GM19043 (cell line): Measurements from ENCODE around the gene CBFA2T3.

ENCODE experiments used
- ATAC-seq: cut with Tn5 transposase; IDR thresholded peaks from one replicate; pipeline ENCODE4 v1.9.1; 2021; ENCODE audit warnings: low read depth; ENCODE audit not compliant: unreplicated experiment

Gene CBFA2T3

DNA sequence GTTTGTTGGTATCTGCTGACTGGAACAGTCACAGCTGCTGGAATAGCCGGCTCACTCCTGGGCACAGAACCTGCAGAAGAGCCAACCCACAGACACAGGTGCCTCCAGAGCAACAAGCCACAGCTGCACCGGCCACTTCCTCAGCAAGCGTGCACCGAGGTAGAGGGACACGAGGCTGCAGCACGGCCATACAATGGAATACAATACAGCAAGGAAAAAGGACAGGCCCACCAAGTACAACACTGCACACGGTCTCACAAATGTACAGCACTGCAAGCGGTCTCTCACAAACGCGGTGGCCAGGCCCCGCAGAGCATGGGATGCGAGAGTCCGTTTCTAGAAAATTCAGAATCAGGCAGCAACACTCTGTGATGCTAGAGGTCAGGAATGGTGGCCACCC lies 63.1 kb downstream of the CBFA2T3 start:
- ATAC-seq, result no peak

DNA sequence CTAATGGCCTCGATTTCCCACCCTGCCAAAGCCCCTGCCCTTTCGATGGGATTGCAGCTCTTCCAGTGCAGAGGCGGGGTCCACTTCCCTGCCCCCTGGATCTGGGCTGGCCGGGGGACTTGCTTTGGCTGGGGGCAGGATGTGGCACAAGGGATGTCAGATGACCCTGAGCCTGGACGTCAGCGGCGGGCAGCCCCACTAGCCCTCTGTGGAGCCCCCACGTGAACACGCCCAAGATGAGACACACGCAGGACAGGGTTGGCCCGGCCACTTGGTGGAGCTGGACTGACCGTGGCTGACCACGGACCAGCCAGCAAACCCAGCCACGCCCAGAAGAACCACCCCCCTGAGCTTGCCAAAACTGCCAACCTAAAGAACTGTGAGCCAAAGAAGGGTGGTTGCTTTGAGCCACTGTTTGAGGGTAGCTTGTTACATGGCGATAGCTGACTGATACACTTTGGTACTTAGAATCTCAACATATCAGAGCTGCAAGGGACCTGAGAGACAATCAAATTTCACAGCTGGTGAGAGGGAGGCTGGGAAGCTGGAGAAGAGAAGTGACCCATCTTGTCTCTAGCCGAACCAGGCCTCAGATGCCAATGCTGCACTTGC lies 63.9 kb downstream of the CBFA2T3 start:
- no peak for ATAC-seq

DNA sequence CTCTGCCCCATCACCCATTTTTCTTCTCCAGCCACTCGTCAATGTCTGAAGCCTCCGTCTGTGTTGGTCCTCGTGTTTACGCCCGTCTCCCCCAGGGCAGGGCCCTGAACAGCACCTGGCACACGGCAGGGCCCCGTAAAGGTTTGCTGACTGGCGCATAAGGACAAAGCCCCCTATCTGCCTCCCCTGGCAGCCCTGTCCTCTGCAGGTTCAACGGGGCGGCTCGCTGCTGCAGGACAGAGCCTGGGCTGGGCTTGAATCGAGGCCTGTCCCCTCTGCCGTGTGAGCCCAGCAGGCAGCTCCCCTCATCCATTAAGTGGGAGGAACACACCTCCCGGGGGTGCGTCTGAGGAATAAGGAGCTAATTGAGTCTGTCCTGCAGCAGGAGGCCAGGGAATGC lies 64.5 kb downstream of the CBFA2T3 start:
- no peak for ATAC-seq

DNA sequence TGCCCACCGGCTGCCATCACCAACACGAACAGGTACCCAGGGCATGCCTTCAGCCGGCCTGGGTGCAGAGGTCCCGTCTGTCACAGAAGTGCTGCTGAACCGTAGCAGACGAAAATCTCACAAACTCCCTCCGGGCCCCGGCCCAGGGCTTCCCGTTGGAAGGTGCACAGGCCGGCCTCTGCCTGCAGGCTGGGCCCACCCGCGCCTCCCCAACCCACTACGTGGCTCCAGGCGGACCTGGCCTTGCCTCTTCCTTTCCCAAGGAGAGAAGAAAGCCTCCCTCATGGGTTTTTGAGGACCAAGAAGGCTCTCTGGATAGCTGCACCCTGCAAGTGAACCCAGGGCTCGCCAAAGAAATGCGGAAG lies 65.1 kb downstream of the CBFA2T3 start:
- ATAC-seq, result no peak

DNA sequence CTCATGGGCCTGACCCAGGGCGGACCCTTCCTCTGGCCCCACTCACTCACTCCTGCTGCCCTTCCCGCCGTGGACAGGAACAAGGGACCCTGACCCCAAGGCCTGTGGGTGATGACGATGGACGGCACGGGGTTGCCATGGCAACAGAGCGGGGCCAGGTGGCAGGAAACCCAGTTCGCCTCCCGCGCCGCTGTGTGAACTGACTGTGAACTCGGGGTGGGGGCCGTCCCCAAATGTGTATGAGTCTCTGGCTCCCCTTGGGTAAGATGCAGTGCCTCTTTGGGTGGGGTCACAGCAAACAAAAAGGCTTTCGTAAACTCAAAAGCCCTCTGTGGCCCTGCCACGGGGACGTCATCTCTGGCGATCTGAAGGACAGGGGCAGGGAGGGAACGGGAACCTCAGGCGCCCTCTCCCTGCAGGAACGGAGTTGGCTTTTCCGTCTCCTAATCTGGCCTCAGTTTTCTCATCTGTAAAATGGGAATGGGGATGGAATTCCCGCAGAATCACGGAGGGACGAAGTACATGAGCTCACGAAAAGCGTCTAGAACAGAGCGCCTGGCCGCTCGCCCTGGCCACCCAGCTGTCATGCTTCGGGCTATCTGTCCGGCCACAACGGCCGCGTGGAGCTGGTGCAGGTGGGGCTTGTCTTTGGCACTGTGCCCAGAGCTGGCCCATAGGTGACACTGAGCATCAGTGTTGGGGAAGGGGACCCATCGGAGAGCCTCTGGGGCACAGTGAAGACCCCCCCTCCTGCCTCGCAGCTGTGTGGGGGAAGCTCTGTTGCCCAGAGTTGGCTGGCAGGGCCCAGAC lies 65.7 kb downstream of the CBFA2T3 start:
- ATAC-seq, result no peak

DNA sequence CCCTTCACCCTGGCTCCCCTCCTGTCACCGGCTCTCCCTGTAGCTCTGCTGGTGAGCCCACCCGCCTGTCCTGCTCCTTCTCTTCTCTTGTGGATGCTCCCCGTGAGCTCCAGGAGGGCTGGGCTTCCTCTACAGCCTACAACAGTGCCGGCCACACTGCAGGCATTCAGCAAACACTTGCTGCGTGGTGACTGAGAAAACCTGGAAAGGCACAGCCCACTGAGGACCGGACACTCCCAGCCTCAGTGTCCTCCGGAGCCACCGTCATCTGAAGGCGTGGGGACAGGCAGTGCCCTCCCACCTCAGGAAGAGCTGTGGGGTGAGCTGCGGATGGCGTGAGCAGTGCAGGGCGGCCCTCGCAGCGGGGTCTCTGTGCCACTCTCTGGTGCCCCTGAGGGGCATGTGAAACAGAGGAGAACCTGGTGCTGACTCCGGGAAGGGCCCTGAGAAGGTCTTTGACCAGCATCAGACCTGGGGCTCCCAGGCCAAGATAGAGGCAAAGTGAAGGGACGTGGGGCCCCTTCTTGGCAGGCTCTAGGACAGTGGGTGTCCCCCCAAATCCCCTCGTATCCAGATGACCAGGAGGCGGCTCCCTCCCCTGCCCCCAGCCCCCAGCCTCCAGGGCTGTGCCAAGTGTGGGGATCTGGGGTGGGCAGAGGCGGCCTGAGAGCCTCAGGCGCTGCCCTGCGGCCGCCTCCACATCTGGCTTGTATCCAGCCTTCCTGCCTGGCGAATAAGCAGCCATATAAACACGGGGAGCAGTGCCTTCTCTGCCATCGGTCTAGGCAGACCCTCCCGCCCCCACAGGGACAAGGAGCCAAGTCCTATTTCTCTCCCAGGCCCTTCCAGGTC lies 66.5 kb downstream of the CBFA2T3 start:
- ATAC-seq, result no peak

DNA sequence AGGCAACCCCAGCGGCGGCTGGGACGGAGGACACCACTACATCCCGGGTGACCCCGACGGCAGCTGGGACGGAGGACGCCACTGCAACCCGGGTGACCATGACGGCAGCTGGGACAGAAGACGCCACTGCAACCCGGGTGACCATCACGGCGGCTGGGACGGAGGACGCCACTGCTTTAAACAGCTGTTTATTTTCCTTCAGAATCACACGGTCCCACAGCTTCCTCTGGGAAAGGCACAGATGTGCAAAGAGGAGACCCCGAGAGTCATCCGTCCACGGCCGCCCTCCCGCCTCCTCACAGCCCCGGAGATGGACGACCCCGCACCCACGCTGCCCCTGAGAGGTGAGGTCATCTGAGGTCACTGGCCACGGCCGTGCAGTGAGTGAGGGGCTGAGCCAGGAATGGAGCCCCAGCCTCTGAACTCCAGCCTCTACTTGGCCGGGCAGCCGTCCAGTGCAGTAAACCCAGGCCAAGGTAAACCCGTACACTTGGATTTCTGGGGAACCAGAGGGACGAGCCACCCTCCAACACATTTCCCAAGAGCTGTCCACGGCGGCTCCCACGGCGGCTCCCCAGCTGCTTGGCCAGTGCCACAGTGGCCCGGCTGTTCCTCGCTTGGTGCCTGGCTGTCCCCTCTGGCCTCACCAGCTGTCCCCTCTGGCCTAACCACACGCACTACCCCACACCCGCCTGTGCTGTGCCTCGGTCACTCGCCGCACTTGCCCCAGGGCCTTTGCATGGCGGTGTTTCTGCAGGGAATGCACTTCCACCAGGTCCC lies 67.4 kb downstream of the CBFA2T3 start:
- no peak for ATAC-seq

DNA sequence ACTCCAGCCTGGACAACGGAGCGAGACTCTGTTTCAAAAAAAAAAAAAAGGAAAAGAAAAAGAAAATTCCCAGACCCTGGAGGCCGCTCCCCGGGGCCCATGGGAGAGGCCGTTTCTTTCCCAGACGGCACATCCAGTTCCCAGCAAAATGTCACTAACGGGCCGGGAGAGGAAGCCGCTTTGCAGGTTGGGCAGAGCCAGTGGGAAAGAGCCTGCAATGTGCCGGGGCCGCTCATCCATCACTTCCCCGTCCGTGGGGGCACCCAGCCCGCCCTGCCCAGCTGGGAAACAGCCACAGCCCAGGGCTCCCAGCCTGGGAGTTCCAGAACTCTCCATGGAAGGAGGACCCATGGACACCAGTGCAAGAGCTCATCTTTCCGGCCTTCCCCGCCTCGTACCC lies 68.7 kb downstream of the CBFA2T3 start:
- ATAC-seq, result no peak

DNA sequence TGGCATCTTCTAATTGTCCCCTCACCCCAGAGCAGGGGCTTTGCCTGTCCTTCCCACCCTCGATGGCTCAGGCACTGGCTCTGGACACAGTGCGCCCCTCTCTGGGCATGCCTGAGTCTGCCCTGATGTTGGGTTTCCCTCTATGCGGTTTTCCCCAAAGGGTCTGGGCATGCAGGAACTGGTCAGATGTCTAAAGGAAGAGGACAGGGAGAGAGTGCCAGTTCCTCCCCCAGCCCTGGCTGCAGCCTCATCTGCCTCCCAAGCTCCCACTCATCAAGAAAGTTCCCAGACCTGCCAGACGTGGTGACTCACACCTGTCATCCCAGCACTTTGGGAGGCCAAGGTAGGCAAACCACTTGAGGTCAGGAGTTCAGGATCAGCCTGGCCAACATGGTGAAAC lies 69.2 kb downstream of the CBFA2T3 start:
- no peak for ATAC-seq

DNA sequence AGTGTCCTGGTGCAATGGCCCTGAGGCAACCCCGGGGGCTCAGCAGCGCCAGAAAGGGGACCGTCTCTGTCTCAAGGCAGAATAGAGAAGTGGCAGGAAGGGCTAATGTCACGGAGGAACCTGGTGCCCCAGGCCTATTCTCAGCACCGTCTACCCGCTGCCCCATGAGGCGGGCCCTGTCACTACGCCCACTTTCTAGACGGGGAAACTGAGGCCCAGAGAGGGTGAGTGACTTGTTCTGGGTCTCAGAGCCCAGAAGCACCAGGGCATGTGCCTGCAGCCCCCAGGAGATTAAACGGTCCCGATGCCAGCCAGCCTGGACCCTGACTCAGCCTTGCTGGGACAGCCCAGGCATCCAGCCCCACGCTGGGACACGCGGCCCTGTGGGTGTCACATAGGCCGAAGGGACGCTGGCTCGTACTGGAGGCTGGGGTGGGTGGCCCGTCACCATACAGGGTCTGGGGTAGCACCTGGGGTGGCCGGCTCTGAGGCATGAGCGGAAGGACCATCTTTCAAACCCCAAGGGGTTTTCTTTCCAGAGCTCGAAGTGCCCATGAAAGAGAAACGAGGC lies 70.4 kb downstream of the CBFA2T3 start:
- ATAC-seq, result no peak

DNA sequence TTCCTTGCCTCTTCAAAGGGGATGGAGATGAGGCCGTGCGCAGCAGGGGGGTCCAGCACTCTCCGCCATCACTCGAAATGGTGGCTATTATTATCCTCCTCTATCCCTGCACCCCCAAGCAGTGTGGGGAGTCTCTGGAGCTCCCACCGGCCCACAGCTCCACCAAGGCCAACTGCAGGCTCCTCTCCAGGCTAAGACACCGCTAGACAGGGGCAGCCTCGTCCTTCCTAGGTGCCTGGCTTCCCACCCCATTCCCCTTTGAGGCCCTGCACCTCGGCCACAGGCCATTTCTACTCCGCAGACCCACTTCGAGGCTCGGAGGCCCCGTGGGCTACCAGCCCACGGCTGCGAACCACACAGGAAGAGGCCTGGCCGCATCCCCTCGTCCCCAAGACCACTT lies 71.0 kb downstream of the CBFA2T3 start:
- ATAC-seq, result no peak

DNA sequence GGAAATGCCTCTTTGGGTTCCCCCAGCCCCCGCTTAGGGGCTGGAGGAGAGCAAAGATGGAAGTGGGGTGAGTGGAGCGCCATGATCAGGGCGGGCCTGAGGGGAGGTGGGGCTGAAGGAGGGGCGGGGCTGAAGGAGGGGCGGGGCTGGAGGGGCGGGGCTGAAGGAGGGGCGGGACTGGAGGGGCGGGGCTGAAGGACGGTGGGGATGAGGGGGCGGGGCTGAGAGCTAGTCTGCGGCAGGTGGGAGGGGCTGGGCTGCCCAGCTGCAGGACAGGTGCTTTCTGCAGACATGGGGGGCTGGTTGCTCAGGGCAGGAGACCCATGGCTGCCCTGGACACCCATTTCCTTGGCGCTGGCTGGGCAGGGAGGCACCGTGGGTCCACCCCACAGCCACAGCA lies 71.4 kb downstream of the CBFA2T3 start:
- ATAC-seq, result no peak

DNA sequence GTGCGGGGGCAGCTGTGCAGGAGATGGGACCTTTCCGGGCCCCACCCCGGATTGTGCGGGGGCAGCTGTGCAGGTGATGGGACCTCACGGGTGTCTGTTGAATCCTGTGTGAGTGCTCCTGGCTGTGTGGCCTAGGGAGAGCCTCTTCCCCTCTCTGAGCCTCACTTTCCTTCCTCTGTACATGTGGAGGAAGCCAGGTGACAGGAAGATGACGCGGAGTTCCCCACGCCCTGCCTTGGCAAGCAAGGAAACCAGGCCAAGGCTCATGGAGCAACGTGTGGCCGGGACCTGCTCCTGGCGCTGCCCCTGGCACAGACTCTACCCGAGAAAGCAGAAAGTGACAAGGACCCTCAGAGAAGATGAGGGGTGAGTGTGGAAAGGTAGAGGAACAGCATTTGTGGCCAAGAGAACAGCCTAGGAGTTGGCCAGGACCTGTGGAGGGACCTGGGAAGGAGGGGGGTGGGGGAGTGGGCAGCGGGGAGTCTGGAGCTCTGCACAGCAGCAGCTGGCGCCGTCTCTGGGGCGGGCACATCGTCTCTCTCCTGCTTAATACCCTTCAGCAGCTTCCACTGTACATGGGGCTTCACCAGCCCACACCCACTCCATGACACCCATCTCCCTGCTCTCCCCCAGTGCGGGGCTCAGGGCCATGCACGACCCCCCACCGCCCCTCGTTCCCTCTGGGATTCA lies 72.2 kb downstream of the CBFA2T3 start:
- no peak for ATAC-seq

DNA sequence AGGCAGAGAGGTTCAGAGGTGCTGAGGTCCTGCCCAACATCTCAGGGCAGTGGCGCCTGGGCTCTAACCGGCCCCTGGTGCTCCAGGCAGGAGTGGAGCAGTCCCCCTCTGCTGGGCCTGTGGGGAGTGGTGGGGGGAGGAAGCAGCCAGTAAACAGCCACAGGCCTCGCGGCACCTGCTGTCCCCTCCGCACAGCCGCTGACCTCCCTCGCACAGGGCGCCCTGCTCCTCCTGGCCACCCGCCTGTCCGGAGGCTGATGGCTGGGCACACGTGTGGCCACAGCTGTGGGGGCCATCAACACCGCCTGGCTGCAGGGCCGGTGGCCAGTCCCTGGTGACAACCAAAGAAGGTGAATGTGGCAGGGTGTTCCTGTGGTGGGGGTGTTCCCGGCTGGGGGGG lies 73.7 kb downstream of the CBFA2T3 start:
- ATAC-seq, result no peak

DNA sequence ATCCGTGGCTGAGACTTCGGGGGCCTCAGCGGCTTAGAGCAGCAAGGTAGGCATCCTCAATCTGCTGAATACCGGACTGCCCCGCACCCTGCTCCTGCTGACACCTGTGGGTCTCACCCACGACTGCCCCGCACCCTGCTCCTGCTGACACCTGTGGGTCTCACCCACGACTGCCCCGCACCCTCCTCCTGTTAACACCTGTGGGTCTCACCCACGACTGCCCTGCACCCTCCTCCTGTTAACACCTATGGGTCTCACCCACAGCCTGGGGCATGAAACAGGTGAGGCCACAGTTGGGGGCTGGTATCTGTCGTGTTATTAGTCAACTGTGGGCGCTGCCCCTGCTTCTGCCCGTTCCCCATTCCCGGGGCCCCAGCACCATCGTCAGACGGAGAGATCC lies 74.3 kb downstream of the CBFA2T3 start:
- ATAC-seq, result no peak

DNA sequence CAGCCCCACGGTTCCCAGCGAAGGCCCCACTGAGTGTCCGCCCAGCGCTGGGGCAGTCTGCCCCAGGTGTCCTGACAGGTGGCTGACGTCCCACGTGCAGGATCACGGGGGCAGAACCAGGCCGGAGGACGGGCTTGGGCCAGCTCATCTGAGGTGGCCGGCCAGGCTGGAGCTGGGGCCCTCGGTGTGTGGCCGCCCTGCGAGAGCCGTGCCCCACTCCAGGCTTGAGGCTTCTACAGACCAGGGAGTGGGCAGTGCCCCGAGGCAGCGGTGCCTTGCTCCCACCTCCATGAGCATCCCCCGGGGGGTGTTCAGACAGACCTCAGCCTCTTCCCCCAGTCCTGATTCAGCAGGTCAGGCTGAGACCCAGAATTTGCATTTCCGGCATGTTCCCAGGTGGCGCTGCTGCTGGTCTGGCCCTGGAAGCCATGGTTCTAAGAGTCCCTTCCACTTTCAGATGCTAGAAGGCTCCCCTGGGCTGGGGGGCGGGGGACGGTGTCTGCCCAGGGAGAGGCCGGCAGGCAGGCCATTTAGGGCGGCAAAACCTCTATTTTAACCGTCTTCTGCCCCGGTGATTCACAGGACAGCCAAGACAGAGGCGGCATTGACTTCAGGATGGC lies 75.2 kb downstream of the CBFA2T3 start:
- ATAC-seq, result no peak

DNA sequence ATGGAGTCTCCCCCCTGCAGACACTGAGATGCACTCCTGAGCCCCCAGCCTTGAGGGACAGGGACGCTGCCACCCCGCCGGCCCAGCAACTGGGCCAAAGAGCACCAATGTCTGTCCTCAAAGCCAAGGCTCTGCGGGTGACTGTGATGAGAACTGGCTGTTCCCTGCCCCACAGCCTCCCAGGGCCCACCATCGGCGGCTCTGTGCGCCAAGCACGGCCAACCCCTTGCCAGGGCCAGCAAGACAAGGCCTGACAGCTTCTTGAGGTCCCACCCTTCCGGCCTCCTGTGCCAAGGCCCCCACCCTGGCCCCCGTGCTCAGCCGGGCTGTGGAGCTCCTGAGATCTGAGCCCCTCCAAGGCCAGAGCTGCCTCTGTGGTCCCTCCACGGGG lies 76.3 kb downstream of the CBFA2T3 start:
- ATAC-seq, result no peak

DNA sequence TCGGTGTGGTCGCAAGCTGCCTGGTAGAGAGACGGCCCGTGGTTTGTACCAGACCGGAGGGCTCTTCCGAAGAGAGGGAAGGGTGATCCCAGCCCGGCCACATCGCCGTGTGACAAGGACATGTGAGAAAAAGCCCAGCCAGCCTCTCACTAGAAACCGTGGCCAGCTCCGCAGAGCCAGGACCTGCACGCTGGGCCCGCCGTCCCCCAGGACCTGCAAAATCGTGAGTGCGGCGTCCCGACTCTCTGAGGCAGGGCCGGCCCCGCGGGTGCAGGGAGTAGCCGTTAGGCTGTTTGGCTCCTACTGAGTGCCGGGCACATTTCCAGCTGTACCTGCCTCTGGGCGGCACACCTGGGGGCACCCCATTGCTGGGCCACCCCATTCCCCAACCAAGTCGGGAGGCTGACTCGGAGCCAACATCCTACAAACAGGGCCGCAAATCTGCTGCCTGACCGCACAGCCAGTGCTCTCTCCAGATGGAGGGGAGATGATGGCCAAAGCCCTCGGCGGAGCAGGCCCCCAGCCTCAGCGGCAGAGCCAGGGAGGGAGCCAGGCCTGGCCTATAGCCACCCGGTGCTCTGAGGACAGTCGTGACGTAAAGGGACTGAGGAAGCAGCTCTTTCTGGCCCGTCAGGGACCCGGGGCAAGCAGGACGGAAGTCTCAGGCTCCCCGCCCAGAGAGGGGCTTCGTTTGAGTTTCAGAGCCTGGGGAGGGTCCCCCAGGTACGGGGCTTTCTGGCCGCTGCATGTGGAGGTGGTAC lies 76.9 kb downstream of the CBFA2T3 start:
- no peak for ATAC-seq
